Esophagus muscularis mucosa (tissue), 2 donors: ENCODE data around the gene SLC7A1.

Source experiments
- POLR2A ChIP-seq: fragments of 450-650 bp; IDR thresholded peaks from one replicate; pipeline ENCODE4 v1.6.1; 2017; ENCODE audit warnings: antibody characterized with exemption, moderate library complexity, mild to moderate bottlenecking, low read depth
- POLR2AphosphoS5 ChIP-seq, 2 donors: sonication (generic); formaldehyde crosslinking; IDR thresholded peaks; one replicate each; pipeline ENCODE4 v1.6.1; 2017; ENCODE audit warnings: antibody characterized with exemption in 2 of 2

GRCh38 chr13:29472332-29472961, 123.0 kb downstream of the SLC7A1 start:
- TF ChIP-seq POLR2AphosphoS5 (IDR thresholded peaks at IDR 0.05) (no peak), POLR2A (no peak)
